Measurements from ENCODE around the gene ATP2B1. TPM values are rescaled to one million over a fixed set of nuclear protein-coding genes. Genes with fewer than 3 reads are reported as not detected.

The ATP2B1 gene
- total RNA-seq, 1 experiment from 2014 or later, result 20.6 TPM

DNA sequence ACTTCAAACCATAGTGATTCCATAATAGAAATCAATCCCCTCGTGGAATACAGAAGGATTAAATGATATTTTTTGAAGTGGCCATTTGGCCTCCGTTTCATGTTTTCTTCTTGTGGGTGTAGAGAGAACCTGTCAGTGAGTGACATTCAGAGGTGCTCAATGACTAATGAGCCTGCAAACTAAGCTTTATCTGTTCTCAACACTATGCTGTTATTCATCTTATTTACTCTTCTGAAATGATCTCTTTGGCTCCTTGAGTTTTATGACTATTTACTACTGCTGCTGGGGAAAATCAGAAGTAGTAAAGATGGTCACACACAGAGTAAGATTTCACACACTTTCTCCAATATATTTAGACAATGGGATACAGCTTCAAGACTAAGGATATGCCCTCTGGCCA, 30.4 kb downstream of the ATP2B1 start:
- Histone ChIP-seq H4K5ac (ENCODE audit: insufficient read length, low read depth, low read length) (no peak overlapping the region), H3K56ac (ENCODE audit: insufficient read length, low read depth, low read length) (no peak overlapping the region), H2BK120ac (ENCODE audit: low read depth, low read length, poor library complexity, severe bottlenecking) (no peak overlapping the region), H3K4ac (ENCODE audit: low read depth, low read length) (no peak overlapping the region), H3T11ph (ENCODE audit: low read length) (no peak overlapping the region), H2AFZ (ENCODE audit: low read length) (no peak overlapping the region), H3K18ac (ENCODE audit: insufficient read length, low read depth, low read length) (no peak overlapping the region), H3K14ac (ENCODE audit: insufficient read depth, low read length) (no peak overlapping the region), H2BK15ac (ENCODE audit: low read depth, low read length) (no peak overlapping the region), H3K23me2 (ENCODE audit: insufficient read length, low read depth, low read length, poor library complexity, severe bottlenecking) (no peaks in the 10 kb centered on the region), H4K20me1 (ENCODE audit: control insufficient read depth, insufficient read depth, insufficient read length) (no peaks in the 10 kb centered on the region), H4K8ac (replicated peaks; ENCODE audit: insufficient read length, low read depth, low read length) (no peak overlapping the region), H4K91ac (ENCODE audit: insufficient read length, low read depth, low read length) (no peak overlapping the region), H2BK12ac (ENCODE audit: insufficient read length, low read depth, low read length) (no peak overlapping the region), H3K9me3 (ENCODE audit: control insufficient read depth, low read depth, low read length) (no peaks in the 10 kb centered on the region), H3K4me2 (ENCODE audit: insufficient read depth, insufficient read length, low read length) (no peak overlapping the region), H3K23ac (ENCODE audit: insufficient read length, low read depth, low read length) (no peak overlapping the region), H2BK20ac (ENCODE audit: low read depth, low read length, poor library complexity, severe bottlenecking) (no peak overlapping the region), H2AK5ac (ENCODE audit: insufficient read length, low read length) (no peak overlapping the region), H3K4me1 (ENCODE audit: insufficient read depth, low read length) (no peaks in the 10 kb centered on the region), H3K27me3 (ENCODE audit: insufficient read depth, low read length) (no peaks in the 10 kb centered on the region), H2BK5ac (ENCODE audit: insufficient read length, low read length) (no peak overlapping the region), H3K27ac (ENCODE audit: insufficient read length, low read depth, low read length) (no peak overlapping the region), H3K9ac (ENCODE audit: extremely low read depth, insufficient read length, low read length) (no peak overlapping the region), H3K79me1 (ENCODE audit: insufficient read depth, low read depth, low read length, poor library complexity, severe bottlenecking) (peaks cover 3% of the 10 kb centered on the region), H3K79me2 (ENCODE audit: insufficient read depth, low read length) (peaks cover 3% of the 10 kb centered on the region; the same call in 1 of the 2 replicates)
- no peaks in the 10 kb centered on the region for H3K27me3 Mint-ChIP-seq (ENCODE audit: low read depth)
- no peak overlapping the region for H3K27ac Mint-ChIP-seq
- H3K4me3 Mint-ChIP-seq, result no peak overlapping the region; a peak in 1 of 5 replicates
- H3K4me1 Mint-ChIP-seq, result no peaks in the 10 kb centered on the region
- H3K9me3 Mint-ChIP-seq, result peaks cover 27 to 32% of the 10 kb centered on the region in 2 experiments
- TF ChIP-seq, protein P1, sequence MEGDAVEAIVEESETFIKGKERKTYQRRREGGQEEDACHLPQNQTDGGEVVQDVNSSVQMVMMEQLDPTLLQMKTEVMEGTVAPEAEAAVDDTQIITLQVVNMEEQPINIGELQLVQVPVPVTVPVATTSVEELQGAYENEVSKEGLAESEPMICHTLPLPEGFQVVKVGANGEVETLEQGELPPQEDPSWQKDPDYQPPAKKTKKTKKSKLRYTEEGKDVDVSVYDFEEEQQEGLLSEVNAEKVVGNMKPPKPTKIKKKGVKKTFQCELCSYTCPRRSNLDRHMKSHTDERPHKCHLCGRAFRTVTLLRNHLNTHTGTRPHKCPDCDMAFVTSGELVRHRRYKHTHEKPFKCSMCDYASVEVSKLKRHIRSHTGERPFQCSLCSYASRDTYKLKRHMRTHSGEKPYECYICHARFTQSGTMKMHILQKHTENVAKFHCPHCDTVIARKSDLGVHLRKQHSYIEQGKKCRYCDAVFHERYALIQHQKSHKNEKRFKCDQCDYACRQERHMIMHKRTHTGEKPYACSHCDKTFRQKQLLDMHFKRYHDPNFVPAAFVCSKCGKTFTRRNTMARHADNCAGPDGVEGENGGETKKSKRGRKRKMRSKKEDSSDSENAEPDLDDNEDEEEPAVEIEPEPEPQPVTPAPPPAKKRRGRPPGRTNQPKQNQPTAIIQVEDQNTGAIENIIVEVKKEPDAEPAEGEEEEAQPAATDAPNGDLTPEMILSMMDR (conservative IDR thresholded peaks at IDR 0.05), result no peak
- no peak for DNase-seq
- no CpG with 5 or more reads among the region's 2 CpGs for WGBS (ENCODE audit: extremely low coverage, insufficient read length, low lambda C conversion rate)
- peaks cover 19 to 34% (median 21%) of the 10 kb centered on the region in 3 experiments for H3K36me3 Mint-ChIP-seq (ENCODE audit: insufficient read depth in 1 of 3, low read depth in 3 of 3)
